ENCODE data around the gene BEST1.
"Not testable (repeated sequence)": the region's sequence is repeated elsewhere in the genome, so short reads cannot be mapped to it uniquely, and the experiment has no call there.

The BEST1 gene

GRCh38 chr11:61978703-61979661, 28.8 kb downstream of the BEST1 start:
- no peak for DNase-seq (ENCODE audit: low spot score)

GRCh38 chr11:61980783-61981541, 30.8 kb downstream of the BEST1 start:
- DNase-seq (ENCODE audit: low spot score) = no peak

- no peak for DNase-seq (ENCODE audit: low spot score)
Observed at GRCh38 chr11:61983419-61983818, 33.3 kb downstream of the BEST1 start.

DNA sequence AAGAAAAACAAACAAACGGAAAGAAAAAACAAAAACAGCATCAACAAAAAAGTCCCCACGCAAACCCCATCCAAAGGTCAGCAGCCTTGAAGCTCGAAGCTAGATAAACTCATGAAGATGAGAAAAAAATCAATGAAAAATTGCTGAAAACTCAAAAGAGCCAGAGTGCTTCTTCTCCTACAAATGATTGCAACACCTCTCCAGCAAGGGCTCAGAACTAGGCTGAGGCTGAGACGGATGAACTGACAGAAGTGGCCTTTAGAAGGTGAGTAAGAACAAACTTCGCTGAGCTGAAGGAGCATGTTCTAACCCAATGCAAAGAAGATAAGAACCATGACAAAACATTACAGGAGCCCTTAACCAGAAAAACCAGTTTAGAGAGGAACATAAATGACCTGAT, 35.7 kb downstream of the BEST1 start:
- DNase-seq (ENCODE audit: low spot score) = no peak

GRCh38 chr11:61994981-61995380, 44.8 kb downstream of the BEST1 start:
- DNase-seq (ENCODE audit: low spot score) = no peak

- DNase-seq (ENCODE audit: low spot score) = no peak
Observed at GRCh38 chr11:61996933-61997332, 46.8 kb downstream of the BEST1 start.

- DNase-seq (ENCODE audit: low spot score) = no peak
Observed at GRCh38 chr11:61999141-61999975, 49.2 kb downstream of the BEST1 start.

- no peak for DNase-seq (ENCODE audit: low spot score)
Observed at GRCh38 chr11:62000539-62001446, 50.6 kb downstream of the BEST1 start.

DNA sequence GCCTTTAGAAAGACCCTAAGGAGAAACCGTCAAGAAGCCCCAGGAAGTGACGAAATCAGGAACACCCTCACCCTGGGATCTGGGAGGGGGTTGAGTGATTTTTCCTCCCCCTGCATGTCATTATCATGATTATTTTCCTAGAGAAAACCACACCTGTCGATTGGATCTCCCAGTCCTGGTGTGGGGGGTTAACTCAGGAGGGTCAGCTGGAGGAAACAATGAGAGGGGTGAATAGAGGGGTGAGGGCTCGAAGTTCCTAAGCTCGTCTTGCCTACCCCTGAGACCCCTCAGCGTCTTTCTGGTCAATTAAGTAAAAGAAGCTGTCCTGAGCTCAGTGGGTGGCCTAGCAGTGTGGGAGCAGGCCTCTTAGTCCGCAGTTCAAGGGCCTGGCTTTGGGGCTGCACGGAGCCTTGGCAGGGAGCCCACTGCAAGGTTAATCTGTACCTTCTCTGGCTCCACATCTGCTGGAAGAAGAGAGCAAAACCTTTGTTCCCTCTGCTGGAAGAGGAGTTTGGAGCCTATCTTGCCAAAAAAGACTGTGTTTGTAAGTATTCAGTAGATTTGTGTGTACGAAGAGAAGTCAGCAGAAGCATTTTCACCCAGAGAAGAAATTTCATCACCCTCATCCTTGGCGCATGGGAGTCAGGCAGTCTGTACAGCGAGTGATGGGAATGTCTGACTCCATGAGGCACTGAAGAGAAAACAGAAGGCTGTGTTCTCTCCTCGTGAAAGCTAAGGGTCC, 51.5 kb downstream of the BEST1 start:
- no peak for DNase-seq (ENCODE audit: low spot score)

DNA sequence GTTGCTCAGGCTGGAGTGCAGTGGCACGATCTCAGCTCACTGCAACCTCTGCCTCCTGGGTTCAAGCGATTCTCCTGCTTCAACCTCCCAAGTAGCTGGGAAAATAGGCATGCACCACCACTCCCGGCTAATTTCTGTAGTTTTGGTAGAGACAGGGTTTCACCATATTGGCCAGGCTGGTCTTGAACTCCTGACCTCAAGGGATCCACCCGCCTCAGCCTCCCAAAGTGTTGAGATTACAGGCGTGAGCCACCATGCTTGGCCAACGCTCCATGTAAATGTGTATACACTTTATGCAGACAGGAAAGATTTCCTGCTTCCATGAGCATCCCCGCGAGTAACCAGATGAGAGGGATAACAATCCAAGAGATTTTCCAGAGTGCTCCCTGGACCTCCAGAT, 52.1 kb downstream of the BEST1 start:
- DNase-seq (ENCODE audit: low spot score) = not testable (repeated sequence)

GRCh38 chr11:62004473-62004872, 54.3 kb downstream of the BEST1 start:
- peak; percentile 29 for DNase-seq (ENCODE audit: low spot score)

- no peak for DNase-seq (ENCODE audit: low spot score)
Observed at GRCh38 chr11:62008193-62008592, 58.0 kb downstream of the BEST1 start.

DNA sequence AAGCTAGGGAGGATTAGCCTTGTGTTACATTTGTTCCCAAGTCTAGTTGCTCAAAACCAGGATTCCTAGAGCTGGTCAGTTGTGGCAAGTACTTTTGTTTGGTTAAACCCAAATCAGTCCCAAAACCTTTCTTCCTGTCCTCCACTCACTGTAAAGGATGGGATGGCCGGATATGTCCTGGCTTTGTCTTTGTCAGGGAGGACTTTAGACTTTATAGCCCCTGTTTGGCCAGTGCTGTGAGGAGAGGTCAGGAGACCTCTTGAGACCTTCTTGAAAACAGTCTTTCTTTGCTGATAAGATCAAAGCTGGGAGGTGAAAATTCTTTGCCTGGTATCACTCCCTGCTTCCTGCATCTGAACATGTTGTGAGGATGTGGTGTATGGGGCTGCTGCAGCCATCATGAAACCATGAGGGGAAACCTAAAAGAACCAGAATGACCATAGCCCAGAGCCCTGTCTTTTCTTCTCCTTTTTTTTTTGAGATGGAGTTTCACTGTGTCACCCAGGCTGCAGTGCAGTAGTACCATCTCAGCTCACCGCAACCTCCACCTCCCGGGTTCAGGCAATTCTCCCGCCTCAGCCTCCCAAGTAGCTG, 60.9 kb downstream of the BEST1 start:
- DNase-seq (ENCODE audit: low spot score) = no peak

DNA sequence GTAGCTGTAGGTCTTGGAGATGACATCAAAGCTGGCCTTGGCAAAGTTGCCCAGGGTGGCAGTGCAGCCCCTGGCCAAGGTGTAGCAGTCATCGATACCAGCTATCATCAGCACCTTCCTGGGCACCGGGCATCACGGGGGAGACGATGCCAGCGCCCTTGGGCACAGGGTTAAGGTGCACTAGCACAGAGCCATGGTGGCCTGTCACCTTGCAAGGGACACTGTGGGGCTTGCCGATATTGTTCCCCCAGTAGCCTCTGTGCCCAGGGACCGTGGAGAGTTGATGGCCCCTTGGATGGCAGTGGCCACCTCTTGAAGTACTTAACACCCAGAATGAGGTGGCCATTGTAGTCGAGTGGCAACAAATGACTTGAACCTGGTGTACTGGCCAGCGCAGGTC, 61.7 kb downstream of the BEST1 start:
- no peak for DNase-seq (ENCODE audit: low spot score)

DNA sequence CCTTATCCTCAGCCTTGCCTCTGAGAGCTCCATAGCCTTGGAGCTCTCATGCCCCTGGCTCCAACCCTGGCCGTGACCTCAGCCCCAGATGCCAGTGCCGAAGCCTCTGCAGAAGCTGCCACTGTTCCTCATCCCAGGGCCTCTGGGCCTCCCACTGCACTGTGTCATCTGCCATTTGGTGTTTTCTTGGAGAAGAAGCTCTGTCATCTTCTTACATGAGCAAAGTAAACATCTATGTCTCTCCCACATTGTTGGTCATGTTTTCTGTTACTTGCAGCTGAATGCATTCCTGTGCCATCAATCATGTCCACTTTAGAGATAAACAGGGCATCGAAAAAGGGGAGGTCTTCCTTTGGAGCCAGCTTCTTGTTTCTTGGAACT, 62.3 kb downstream of the BEST1 start:
- peak; percentile 24 for DNase-seq (ENCODE audit: low spot score)

GRCh38 chr11:62012832-62013461, 62.8 kb downstream of the BEST1 start:
- DNase-seq (ENCODE audit: low spot score) = no peak

Data from hepatic stellate cell (primary cell).